SU-DHL-6 (cell line): ENCODE data around the gene PPM1G.

Experiments
- EZH2phosphoT487 ChIP-seq: fragments of 200-600 bp; sonication (generic), shearing (Covaris generic); conservative IDR thresholded peaks from 2 replicates; pipeline ENCODE4 v1.6.1; 2018; ENCODE audit warnings: mild to moderate bottlenecking, antibody characterized with exemption, low read length, moderate library complexity, mixed read lengths
- TF ChIP-seq, protein P1 (sequence below): fragments of 200-600 bp; sonication (generic); IDR thresholded peaks from one replicate; pipeline ENCODE4 v1.5.1; 2017; ENCODE audit warnings: antibody characterized with exemption, mild to moderate bottlenecking, low read length, moderate library complexity; ENCODE audit not compliant: insufficient read depth, poor library complexity, severe bottlenecking

DNA sequence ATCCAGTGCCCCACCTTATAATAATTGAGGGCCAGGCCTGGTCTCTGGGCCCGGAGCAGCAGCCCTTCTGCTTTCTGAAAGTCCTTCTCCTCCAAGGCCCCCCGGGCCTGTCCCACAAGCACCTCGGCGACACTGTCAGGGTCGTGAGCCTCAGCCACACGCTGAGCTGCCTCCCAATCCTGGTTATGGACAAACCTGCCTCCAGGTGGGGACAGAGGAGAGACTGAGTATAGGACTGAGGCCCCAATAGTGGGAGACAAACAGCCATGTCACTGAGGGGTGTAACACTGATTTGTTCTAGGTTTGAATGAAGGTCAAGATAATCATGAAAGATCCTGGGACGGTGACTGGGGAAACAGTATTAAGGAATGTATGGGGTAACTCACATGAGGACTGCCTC is 44.6 kb upstream of the PPM1G start:
- TF ChIP-seq, protein P1, sequence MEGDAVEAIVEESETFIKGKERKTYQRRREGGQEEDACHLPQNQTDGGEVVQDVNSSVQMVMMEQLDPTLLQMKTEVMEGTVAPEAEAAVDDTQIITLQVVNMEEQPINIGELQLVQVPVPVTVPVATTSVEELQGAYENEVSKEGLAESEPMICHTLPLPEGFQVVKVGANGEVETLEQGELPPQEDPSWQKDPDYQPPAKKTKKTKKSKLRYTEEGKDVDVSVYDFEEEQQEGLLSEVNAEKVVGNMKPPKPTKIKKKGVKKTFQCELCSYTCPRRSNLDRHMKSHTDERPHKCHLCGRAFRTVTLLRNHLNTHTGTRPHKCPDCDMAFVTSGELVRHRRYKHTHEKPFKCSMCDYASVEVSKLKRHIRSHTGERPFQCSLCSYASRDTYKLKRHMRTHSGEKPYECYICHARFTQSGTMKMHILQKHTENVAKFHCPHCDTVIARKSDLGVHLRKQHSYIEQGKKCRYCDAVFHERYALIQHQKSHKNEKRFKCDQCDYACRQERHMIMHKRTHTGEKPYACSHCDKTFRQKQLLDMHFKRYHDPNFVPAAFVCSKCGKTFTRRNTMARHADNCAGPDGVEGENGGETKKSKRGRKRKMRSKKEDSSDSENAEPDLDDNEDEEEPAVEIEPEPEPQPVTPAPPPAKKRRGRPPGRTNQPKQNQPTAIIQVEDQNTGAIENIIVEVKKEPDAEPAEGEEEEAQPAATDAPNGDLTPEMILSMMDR = no peak
- TF ChIP-seq EZH2phosphoT487 = no peak
